ENCODE measurements around the gene PLCH2. TPM values are rescaled to one million over a fixed set of nuclear protein-coding genes. Genes with fewer than 3 reads are reported as not detected.

Gene PLCH2
- total RNA-seq, 4 donors from 2014 or later: not detected

DNA sequence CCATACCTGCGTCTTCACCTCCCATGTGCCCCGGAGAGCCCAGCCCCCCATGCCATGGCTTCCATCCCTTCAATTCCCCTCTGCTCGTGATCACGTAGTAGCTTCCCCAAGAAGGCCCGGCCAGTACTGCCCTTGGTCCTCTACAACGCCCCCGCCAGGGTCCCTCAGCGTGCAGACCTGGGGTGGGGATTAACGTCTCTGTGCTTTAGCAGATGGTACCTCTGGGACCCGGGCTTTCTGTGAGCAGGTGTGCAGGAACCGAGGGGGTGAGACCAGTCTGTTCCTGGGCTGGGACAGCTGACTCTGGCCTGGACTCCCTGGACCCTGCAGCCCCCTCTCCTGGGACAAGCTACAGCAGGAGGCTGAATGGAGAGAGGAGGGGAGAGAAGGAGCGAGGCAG lies 1.2 kb downstream of the PLCH2 start:
- DNase-seq (no peak), ATAC-seq (no peak)
- intact Hi-C loops (cut with DNase I; ENCODE audit: low total_unique reads): no loop called here
- in situ Hi-C loops (cut with MboI; ENCODE audit: low sequenced_read_pairs in 4 of 4): no loop called here
- Histone ChIP-seq H3K9me3 (no peaks in the 10 kb centered on the region), H3K4me1 (no peaks in the 10 kb centered on the region), H3K4me3 (no peak overlapping the region), H3K27ac (no peak overlapping the region), H3K27me3 (no peaks in the 10 kb centered on the region), H3K36me3 (no peaks in the 10 kb centered on the region)
- TF ChIP-seq, protein P1, sequence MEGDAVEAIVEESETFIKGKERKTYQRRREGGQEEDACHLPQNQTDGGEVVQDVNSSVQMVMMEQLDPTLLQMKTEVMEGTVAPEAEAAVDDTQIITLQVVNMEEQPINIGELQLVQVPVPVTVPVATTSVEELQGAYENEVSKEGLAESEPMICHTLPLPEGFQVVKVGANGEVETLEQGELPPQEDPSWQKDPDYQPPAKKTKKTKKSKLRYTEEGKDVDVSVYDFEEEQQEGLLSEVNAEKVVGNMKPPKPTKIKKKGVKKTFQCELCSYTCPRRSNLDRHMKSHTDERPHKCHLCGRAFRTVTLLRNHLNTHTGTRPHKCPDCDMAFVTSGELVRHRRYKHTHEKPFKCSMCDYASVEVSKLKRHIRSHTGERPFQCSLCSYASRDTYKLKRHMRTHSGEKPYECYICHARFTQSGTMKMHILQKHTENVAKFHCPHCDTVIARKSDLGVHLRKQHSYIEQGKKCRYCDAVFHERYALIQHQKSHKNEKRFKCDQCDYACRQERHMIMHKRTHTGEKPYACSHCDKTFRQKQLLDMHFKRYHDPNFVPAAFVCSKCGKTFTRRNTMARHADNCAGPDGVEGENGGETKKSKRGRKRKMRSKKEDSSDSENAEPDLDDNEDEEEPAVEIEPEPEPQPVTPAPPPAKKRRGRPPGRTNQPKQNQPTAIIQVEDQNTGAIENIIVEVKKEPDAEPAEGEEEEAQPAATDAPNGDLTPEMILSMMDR (IDR thresholded peaks at IDR 0.05 in 4 of 5, conservative IDR thresholded peaks at IDR 0.05 in 1 of 5): no peak
- no peak for TF ChIP-seq POLR2A (IDR thresholded peaks at IDR 0.05)

DNA sequence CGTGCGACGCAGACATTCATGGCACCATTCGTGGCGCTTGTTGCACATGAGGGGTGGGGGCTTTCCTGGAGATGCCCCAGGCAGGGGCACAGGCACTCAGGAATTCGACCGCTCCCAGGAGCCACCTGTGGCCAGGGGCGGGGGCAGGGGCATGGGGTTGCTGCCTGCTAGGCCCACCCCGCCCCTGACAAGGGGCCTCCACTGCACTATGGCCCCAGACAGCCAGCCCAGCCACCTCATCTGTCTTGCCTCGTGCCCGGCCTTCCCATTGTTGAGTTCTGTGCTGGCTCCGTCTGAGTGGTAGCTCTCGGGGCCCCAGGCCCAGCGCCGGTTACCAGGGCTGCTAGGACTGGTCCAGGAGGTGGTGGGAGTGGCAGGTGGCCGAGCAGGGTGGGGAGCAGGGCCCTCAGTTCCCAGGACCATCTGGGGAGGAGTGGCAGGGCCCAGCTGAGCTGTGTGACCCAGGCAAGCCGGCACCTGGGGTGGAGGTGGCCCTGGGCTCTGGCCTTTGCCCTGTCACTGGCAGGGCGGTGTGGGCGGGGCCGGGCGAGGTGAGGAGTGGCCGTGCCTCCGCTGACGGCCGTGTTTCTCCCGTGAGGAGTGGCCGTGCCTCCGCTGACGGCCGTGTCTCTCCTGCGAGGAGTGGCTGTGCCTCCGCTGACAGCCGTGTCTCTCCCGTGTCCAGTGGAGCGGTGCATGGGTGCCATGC lies 1.9 kb downstream of the PLCH2 start:
- intact Hi-C loops (cut with DNase I; ENCODE audit: low total_unique reads): no loop called here
- Histone ChIP-seq H3K27me3 (no peaks in the 10 kb centered on the region), H3K4me1 (no peaks in the 10 kb centered on the region), H3K36me3 (no peaks in the 10 kb centered on the region), H3K27ac (no peak overlapping the region), H3K9me3 (no peaks in the 10 kb centered on the region), H3K4me3 (no peak overlapping the region)
- in situ Hi-C loops (cut with MboI; ENCODE audit: low sequenced_read_pairs in 4 of 4): no loop called here
- DNase-seq (no peak), ATAC-seq (no peak)
- TF ChIP-seq POLR2A (IDR thresholded peaks at IDR 0.05): no peak
- TF ChIP-seq, protein P1 (IDR thresholded peaks at IDR 0.05 in 4 of 5, conservative IDR thresholded peaks at IDR 0.05 in 1 of 5): no peak

DNA sequence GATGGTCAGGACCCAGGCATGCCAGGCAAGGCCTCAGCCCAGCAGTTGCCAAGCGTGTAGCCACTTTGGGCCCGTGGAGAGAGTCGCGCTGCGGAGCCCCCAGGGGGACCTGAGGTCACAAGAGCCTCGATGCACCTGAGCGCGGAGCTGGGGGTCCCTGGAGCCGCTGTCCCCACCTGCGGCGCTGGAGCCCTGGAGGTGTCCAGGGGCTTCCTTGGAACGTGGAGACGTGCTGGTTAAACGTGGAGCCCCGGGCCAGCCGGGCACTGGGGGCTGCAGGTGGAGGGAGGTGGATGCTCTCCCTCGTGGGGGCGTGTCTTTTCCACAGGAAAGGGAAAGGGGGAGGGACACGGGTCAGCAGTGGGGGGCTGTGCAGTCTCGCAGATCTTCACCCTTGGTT lies 3.1 kb downstream of the PLCH2 start:
- Histone ChIP-seq H3K4me3 (no peak overlapping the region), H3K27ac (no peak overlapping the region), H3K9me3 (no peaks in the 10 kb centered on the region), H3K27me3 (no peaks in the 10 kb centered on the region), H3K36me3 (no peaks in the 10 kb centered on the region), H3K4me1 (no peaks in the 10 kb centered on the region)
- in situ Hi-C loops (cut with MboI; ENCODE audit: low sequenced_read_pairs in 4 of 4) (no loop called here), intact Hi-C loops (cut with DNase I; ENCODE audit: low total_unique reads) (no loop called here)
- TF ChIP-seq, protein P1 (IDR thresholded peaks at IDR 0.05 in 4 of 5, conservative IDR thresholded peaks at IDR 0.05 in 1 of 5): no peak
- TF ChIP-seq POLR2A (IDR thresholded peaks at IDR 0.05): no peak
- no peak for ATAC-seq
- DNase-seq: no peak

DNA sequence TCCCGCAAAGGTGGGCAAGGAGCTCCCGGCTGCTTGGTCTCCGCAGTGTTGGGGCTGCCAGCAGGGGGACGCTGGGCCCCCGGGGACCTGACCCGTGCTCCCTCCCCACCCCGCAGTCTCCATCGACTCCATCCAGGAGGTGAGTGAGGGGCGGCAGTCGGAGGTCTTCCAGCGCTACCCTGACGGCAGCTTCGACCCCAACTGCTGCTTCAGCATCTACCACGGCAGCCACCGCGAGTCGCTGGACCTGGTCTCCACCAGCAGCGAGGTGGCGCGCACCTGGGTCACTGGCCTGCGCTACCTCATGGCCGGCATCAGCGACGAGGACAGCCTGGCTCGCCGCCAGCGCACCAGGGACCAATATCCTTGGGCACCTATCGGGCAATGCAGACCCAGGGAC lies 3.5 kb downstream of the PLCH2 start:
- TF ChIP-seq POLR2A (IDR thresholded peaks at IDR 0.05): no peak
- intact Hi-C loops (cut with DNase I; ENCODE audit: low total_unique reads) (no loop called here), in situ Hi-C loops (cut with MboI; ENCODE audit: low sequenced_read_pairs in 4 of 4) (no loop called here)
- no peak overlapping the region for H3K4me3 ChIP-seq
- no peak for DNase-seq
- no peak overlapping the region for H3K27ac ChIP-seq
- no peak for ATAC-seq
- no peaks in the 10 kb centered on the region for H3K4me1 ChIP-seq
- H3K36me3 ChIP-seq: no peaks in the 10 kb centered on the region
- no peaks in the 10 kb centered on the region for H3K27me3 ChIP-seq
- no peaks in the 10 kb centered on the region for H3K9me3 ChIP-seq

DNA sequence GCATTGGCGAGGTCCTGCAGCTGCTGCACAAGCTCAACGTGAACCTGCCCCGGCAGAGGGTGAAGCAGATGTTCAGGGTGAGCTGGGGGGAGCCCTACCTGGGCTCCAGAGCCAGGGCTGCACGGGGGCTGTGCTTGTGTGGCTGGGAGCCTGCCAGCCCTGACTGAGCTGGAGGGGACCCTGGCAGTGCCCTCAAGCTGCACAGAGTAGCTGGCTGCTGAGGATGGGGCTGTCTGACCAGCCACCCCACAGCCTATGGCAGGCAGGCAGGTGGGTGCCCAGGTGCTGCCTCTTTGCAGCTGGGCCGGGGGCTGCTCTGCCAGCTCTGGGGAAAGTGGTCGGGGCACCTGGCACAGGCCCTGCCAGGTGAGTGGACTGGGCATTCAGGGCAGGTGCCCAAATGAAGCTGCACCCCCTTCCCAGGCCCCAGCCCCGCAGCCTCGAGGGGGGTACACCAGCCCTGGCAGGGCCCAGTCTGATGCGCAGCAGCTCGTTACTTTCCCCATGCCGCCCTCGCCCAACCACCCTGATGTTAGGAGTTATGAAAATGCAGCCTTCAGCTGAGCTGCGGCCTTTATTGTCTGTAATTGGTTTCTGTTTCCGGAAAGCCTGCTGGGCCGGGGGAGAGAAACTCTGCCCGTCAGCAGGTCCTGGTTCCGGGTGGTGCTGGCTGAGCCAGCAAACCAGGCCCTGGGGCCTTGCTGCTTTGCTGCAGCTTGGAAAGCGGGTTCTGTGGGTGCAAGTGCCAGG lies 4.3 kb downstream of the PLCH2 start:
- no peak for DNase-seq
- Histone ChIP-seq H3K36me3 (no peaks in the 10 kb centered on the region), H3K4me1 (no peaks in the 10 kb centered on the region), H3K4me3 (no peak overlapping the region), H3K27ac (no peak overlapping the region), H3K9me3 (no peaks in the 10 kb centered on the region), H3K27me3 (no peaks in the 10 kb centered on the region)
- in situ Hi-C loops (cut with MboI; ENCODE audit: low sequenced_read_pairs in 4 of 4): no loop called here
- no peak for ATAC-seq
- intact Hi-C loops (cut with DNase I; ENCODE audit: low total_unique reads): no loop called here
- no peak for TF ChIP-seq POLR2A (IDR thresholded peaks at IDR 0.05)
- TF ChIP-seq, protein P1 (IDR thresholded peaks at IDR 0.05 in 4 of 5, conservative IDR thresholded peaks at IDR 0.05 in 1 of 5): no peak
